DMS153 treated with DMSO at 0.1 percent for 48 hours (cell line): ENCODE results near the gene SORCS2.
"Not testable (repeated sequence)": the region's sequence is repeated elsewhere in the genome, so short reads cannot be mapped to it uniquely, and the experiment has no call there.

ENCODE experiments used
- DNase-seq: peaks from one replicate; lab custom pipeline; 2025; ENCODE audit not compliant: unreplicated experiment; lab: John Stamatoyannopoulos, UW

SORCS2 gene

DNA sequence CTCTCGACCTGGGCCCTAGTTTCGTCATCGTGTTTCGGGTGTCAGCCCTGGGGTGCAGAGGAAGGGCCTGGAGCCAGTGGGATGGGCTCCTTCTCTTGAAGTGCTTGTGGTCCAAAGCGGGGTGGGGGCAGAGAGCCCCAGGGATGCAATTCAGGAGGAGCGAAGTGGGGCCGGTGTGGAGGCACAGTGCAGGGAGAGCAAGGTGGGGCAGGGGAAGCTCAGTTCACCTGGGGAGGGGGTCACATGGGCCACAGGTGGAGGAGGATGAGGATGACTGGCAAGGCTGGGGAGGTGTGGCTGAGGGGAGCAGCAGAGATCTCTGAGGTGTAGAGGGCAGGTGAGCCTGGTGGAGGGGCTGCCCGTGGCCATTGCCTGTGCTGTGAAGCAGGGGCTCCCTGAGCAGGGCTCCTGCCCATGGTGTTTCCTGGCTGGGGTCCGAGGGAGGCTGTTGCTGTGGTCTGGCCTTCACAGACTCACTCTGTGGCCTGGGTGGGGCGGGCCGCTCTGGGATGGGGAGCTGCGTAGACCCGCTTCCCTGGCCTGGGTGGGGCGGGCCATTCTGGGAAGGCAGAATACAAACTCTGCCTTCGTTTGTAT is 6.9 kb downstream of the SORCS2 start:
- no peak for DNase-seq

DNA sequence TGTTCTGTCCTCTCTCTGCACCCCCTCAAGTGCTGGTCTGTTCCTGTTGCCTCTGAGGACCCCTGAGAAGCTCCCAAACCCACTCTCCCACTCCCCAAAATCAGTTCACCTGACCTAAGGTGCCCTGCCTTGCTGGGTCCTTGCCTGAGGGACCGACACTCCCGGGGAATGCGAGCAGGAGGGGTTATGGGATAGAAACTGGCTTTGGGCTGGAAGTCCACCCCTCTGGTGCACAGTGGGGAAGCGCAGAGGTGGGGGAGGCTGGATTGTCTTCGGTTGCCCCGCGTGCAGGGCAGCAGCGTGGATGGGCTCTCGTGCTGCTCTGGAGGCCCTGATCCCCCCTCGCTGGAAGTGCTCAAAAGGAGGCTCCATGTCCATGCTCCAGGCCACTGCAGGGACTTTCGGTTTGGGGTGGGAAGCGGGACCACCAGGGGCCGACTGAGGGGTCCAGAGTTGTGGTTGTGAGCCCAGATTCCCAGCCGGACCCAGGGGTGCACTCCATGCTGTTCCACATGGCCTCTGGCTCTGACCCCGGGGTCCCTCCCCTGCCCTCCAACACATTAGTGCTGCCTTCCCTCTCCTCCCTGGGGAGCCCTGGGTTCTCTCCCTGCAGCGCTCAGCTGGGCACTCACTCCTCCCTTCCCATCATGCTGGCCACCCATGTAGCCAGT is 7.6 kb downstream of the SORCS2 start:
- DNase-seq = no peak

DNA sequence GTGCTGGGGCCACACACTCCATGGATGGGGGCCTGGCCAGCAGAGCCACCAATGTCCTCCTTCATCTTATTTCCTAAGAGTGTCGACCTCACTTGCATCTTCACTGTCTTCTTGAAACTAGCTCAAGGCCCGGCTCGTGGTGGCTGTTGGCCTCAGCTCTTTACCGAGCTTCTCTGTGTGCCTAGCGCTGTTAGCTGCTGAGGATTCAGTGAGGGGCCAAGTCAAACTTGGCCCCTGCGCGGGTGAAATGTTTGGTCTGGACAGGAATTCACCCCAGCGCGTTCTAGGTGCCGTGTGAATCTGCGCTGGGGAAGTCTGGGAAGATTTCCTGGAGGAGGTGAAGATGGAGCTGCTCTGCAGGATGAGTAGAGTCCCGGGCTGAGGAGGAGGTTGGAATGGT is 8.5 kb downstream of the SORCS2 start:
- DNase-seq = no peak

DNA sequence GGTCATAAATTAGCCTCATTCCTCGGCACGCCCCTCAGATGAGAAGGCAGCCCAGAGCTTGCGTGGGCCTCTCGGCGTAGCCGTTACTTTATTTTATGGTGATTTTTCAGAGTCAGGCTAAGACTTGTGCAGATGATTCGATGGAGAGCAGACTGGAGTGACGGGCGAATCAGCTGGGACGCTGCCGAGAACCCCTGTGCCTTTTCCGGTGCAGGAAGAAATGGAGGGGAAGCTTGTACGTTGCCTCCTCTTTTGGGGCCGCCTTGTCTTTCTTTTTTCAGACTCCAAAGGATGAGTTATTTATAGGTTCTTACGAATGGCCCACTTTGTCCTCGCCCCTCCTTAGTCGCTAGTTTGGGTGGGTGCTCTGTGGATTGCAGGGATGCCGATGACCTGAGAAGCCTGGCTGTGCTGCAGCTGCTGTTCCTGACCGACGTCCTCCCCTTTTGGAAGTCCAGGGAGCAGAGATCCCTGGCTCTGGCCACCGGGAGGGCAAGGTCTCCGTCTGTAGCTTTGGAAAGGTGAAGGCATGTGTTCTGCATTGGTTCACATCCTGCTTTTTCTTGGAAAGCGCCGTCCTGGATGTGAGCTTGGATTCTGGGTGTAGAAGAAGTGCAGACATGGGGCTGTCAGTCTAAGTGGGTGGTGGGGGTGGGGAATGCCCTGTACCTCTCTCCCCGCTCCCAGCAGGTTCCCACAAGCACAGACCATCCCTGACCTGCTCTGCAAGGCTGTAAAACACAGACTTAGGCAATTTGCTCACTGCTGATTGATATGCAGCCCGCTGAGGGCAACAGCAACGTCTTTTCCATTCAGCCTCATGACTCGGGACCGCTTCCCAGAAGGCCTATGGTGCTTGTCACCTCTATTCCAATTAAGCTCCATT is 9.3 kb downstream of the SORCS2 start:
- DNase-seq = no peak

DNA sequence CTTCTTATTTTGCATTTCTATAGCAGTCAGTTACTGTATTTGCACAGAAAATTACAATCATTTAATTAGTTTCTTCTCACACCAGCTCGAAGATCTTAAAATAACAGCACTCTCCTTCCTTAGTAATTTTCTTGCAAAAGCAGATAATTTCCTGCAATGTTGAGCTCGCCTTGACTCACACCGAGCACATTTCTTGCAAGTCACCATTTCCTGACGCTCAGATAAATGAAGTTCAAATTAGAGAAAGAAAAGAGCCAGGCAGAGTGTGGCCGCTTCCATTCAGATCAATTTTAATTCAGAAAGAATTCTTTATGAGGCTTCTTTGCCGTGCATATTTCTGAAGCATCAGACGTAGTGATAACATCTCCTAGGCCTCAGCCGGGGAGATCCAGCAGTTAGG is 10.1 kb downstream of the SORCS2 start:
- DNase-seq = no peak

DNA sequence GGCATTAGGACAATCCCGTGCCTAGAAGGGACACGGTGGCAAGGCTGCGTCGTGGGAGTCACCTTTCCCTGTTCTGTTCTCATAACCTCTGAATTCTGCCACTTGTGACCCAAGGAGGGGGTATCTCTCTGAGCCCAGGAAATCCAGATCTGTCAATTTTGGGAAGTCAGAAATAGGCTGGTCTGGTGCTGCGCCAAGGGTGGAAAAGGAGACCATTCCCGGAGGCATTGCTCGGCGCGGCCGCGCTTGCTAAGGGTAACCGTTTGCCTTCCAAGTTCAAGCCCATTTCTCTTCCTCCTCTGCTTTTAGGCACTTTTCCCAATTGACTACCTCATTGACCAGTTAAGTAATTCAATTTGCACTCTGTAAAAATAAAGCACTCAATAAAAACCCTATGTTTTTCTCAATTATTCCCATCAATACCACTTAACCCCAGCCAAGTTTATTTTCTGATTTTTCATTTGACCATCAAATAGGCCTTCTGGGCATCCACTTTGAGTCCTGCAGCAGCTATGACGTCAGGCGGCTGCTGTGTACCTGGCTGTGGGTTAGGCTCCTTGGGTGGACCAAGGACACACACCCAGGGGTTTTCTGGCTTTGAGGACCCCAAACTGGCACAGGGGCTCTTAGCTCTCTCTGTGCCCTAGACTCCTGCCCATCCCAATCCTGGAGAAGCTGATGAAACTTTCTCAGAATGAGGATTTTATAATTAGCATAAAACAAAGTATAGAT is 12.5 kb downstream of the SORCS2 start:
- DNase-seq = no peak

DNA sequence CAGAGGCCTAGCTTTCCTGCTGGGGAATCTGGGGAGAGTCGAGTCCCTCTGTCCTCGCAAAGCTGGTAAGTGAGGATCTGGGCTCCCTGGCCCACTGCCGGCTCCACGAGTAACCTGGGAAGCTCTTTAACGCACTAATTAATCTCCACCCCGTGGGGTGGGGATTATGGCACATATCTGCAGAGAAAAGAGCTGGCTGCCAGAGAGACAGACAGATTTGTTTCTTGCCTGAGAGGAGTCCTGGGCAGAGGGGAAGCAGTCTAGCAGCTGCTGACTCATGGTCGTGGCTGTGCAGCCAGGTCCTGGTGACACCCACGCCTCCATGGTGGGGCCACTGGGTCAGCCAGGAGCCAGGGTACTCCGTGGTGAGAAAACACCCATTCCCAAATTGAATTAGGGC is 14.0 kb downstream of the SORCS2 start:
- no peak for DNase-seq

DNA sequence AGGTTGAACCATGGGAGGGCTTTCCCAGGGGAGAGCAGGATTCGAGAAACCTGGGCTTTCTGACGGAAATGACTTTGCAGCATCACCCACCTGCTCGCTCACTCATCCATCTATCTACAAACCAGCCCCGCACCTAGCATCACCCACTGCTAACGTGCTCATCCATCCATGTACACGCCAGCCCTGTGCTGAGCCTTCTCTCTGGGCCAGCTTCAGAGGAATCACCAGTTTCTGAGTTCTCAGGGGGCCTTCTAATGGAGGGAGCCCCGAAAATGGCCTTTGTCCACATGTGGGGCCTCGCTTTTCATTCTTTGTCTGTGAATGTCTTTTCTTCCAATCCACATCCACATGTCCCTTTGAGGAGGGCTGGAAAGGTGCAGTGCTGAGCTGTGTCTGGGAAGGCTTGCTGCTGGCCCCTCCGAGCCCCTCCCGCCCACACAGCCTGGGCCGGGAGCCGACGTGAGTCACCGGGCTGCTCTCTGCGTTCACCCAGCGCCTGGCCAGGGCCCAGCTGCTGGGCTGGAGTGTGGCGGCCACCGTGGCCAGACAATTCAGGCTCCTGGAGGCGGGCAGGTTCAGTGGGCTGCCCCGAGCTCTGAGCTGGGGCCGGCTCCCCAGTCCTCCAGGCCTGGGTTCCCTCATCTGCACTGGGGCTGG is 14.7 kb downstream of the SORCS2 start:
- DNase-seq = no peak

DNA sequence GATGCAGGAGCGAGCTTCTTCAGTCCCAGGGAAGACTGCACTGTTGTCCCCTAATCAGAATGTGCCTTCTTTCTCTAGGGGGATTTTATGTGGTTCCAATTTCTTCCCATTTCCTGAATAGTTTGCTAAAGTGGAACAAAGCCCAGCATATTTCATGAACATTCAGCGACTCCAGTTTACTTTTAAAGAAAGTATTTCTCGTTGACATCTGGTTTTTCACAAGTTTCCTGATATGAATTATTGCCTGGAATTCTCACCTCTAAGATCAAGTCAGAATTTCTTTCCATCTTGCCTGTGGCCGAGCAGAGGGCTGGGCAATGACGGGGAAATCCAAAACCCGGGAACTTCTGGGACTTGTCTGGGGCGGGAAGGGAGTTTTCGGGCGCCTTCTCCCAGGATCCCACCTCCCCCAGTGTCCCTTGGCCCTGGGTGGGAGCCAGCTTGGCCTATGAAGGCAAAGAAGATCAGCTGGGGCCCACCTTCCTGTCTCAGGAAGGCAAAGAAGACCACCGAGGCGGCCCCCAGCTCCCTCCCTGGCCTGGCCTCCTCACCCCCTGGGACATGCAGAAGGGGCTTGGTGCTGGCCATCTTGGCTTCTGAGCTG is 15.4 kb downstream of the SORCS2 start:
- no peak for DNase-seq

DNA sequence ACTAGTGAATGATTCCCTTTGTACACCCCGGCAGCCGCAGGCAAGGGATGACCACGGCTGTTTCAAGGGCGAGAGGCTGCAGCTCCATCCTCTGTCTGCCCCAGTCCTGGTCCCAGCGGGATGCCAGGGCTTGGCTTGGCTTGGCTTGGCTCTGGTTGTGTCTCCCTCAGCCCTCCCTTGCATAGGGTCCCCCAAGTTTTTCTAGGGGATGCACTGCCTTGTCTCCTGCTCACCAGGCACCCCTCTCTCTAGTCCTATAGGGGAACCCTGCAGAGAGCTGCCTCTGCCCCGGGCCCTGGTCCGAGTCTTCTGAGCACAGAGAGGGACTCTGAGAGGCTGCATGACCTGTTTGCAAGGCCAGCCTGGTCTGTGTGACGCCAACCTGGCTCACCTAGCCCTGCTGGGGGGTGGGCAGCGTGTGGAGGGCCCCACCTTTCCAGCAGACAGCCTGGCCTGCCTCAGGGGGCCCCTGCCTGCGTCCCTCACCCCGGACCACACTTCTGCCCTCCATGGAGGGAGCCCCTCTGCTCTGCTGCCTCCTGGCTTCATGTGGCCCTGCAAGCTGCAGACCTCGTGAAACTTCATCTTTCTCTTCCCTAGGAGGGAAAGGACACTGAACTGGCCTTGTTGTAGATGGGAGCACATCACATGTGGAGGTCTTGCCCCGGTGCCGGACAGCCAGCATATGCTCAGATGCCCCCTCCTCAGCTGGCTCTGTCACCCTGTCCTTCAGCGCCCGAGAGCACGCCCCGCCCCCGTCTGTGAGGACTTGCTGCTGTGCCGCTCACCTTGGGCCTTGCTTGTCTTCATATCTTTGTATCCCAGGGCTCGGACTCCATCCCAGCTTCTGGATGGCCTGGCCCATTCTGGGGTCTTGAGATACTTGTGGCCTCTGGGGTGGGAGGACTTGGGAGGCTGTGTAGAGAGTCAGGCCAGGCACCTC is 16.4 kb downstream of the SORCS2 start:
- DNase-seq = no peak

DNA sequence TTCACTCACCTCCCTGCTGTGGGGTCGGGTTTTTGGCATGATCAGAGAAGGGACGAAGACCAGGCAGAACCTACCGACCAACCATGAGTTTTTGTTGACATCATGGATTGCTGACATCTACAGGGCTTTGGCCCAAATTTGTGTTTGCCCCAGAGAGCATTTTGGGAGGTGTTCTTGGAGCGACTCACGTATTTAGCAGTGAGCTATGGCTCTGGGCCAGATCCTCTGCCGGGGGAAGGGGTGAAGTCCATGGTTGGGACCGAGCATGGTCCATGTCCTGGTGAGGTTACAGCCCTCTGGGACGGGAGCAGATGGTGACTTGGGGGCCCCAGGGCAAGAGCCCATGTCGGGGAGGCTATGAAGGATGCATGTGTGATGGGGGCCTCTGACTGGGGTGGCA is 17.4 kb downstream of the SORCS2 start:
- no peak for DNase-seq

DNA sequence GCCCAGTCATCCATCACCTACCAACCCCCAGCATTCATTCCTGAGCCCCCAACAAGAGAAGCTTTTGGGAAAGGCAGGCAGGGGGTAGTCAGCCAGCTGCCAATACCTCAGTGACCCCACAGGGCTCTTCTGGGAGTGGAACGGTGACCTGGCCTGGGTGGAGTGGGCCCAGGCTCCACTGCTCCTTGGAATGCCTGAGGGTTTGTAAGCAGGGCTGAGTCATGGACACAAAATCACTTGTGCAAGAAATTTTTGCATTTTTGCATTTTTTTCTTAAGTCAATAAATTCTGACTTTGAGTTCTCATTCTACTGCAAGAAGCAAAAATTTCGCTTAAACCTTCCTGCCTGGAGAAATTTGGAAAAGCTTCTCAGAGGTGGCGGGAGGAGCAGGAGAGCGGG is 18.5 kb downstream of the SORCS2 start:
- DNase-seq = no peak

DNA sequence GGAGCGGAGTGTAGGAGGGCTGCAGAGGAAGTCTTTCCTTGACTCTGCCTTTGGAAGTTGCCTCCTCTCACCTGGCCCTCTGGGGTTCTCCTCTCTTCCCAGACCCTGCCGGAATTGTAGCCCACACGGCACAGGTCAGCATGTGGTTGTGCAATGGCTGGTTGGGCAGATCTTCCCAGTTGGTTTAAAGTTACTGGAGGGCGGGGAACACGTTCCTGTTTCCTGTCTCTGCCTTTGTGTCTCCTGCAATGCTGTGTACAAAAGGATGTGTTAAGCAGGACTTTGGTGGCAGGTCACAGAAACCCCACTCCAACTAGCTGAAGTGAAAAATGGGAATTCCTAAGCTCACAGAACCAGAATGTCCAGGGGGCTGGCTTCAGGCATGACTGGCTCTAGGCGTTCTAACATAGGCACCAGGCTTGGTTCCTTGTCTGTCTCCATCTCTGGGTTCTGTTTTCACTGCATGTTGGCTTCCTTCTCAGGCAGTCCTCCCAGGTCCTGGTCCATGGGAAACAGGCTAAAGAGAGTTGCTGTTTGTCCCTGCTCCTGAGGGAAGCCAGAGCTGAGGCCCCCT is 19.9 kb downstream of the SORCS2 start:
- DNase-seq = no peak

DNA sequence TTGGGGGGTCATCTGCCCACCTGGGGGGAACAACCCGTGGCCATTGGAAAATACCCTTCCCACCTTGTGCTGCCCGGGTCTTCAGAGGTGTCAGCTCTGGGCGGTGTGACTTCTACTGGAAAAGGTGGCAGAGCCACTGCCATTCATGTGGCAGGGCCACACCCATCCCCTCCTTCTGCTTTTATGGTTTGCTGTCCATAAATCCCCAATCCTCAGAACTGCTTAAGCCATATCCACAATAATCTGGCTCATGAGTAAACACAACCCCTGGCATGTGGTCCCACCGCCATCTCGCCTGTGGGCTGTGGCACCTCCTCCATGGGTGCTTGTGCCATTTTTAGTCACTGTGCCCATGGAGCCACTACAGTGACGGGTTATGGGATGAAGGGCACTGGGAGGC is 20.6 kb downstream of the SORCS2 start:
- no peak for DNase-seq

DNA sequence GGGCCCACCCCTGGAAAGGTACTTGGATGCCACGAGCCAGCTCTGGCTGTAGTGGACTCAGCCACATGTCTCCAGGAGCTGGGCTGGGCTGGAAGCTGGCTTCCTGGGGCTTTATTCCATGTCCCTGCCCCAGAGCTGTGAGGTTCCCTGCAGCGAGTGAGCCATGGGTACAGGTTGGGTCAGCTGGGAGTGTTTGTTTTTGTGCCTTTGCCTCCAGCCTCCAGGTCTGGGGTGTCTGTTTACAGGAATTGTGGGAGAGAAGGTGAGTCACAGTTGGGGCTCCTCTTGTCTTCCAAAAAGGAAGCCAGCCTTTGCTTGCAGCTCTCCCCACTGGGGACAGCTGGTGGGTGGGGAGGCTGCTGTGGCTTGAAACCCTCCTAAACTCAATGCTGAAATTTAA is 21.5 kb downstream of the SORCS2 start:
- no peak for DNase-seq

DNA sequence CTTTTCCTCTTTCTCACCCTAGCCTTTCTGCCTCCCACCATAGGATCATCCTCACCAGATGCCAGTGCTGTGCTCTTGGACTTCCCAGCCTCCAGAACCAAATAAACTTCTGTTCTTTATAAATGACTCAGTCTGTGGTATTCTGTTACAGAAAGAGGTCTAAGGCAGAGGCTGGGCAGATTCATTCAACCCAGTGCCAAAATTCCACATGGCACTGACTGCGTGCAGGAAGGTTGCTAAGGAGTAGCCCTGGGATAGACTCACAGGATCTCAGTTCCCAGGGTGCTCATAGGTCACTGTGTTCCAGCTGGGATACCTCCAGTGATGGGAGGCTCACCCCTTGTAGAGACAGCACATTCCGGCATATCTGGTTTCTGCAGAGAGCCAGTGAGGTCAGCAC is 22.0 kb downstream of the SORCS2 start:
- no peak for DNase-seq

DNA sequence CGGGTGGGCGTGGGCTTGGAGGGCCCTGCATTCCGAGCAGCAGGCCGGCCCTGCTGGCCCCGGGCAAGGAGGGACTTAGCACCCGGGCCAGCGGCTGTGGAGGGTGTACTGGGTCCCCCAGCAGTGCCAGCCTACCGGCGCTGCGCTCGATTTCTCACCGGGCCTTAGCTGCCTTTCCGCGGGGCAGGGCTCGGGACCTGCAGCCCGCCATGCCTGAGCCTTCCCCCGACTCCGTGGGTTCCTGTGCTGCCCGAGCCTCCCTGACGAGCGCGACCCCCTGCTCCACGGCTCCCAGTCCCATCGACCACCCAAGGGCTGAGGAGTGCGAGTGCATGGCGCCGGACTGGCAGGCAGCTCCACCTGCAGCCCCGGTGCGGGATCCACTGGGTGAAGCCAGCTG is 22.8 kb downstream of the SORCS2 start:
- not testable (repeated sequence) for DNase-seq

DNA sequence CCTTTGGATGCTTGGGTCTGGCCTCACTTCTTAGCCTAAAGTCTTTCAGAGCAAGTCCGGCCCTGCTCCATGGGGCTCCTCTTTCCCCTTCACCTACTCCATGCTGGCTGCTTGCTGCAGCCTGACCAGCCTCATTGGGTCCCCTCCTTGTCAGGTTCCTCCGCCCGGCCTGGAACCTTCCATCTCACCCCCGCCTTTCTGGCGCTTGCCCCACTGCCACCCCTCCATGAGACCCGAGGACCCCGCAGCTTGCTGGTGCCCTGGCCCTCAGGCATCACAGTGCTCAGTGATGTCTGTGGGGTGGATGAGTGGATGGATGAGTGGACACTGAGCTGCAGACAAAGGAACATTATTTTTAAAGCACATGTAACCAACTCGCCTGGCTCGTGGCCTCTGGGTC is 24.7 kb downstream of the SORCS2 start:
- no peak for DNase-seq
